ENCODE results near the gene TEAD3.
A peak's percentile ranks its signal among the peaks of the same experiment; 100 is the strongest.
"Not testable (repeated sequence)": the region's sequence is repeated elsewhere in the genome, so short reads cannot be mapped to it uniquely, and the experiment has no call there.

The TEAD3 gene

DNA sequence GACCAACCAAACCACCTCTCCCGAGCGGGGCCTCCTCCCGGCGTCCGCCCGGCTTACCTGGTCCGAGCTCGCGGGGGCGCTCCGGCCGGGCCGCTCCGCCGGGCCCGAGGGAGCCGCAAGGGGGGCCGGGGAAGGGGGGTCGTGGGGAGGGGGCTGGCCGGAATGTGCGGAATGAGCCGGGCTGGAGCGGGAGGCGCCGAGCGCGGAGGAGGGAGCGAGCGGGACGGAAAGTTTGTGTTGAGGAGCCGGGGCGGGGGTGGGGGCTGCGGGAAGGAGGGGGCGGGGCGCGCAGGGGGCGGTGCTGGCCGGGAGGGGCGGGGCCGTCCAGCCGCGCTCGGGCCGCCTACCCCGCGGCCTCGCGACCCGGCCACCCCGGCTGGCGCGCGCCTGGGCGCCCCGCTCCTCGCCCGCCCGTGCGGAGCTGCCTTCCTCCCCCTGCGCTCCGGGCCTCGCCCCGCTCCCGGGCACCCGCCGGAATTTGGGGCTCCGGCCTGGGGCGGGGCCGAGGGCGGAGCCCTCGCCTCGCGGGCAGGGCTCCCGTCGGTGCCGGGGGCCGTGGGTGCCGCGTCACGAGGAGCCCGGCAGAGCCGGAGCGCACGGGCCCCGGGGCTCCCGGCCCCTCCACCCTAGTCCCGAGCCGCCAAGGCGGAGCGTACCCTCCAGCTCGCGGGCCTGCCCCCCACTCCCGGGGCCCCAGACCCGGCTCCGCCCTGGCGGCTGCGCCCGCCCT is at the start of gene TEAD3:
Gene TEAD3, minus strand, starts transcription at position 239 of the 730 bp plus-strand sequence.
- no peak for DNase-seq

DNA sequence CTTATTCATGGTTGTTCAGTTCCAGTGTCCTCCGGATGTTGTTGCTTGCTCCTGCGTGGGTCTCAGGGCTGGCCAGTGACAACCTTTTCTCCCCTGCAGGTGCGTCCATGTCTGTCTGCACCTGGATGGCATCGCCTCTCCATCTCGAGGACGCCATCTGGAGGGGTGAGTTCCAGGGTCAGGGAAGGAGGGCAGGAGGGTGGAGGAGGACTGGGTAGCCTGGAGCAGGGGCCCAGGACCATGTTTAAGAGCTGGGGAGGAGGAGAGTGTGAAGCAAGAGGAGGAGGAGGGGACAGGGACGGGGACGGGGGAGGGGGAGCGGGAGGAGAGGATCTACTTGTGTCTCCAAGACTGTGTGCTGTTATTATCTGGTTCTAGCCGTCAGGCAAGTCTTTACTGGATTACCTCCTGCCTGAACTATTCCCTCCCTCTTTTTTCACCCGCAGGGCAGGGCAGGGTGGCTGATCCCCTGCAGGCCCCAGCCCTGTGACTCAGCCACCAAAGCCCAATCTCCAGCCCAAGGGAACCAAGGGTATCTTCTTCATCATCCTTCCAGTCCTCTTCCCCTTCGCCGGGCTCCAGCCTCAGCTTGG is 48.0 kb upstream of the TEAD3 start:
- DNase-seq = no peak

- no peak for DNase-seq
Observed at GRCh38 chr6:35543459-35544193, 46.7 kb upstream of the TEAD3 start.

GRCh38 chr6:35541836-35542235 is 45.0 kb upstream of the TEAD3 start:
- DNase-seq = no peak

DNA sequence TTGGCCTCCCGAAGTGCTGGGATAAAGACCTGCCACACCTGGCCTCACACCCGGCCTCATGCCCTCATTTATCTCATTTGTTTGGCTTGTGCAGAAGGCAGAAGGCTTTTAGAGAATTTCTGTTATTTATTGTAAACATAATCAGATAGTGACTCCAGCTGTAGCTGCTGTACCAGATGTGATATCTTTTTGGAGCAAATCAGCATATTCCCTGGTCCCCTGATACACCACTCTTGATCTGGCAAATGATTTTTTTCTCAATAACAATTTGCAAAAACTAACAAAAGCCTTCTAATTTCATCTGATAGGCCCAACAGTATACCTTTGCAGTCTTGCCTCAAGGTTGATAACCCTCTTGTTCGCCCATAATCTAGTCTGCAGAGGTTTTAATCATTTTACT is 42.3 kb upstream of the TEAD3 start:
- no peak for DNase-seq

GRCh38 chr6:35535847-35536246 is 39.0 kb upstream of the TEAD3 start:
- DNase-seq = not testable (repeated sequence)

DNA sequence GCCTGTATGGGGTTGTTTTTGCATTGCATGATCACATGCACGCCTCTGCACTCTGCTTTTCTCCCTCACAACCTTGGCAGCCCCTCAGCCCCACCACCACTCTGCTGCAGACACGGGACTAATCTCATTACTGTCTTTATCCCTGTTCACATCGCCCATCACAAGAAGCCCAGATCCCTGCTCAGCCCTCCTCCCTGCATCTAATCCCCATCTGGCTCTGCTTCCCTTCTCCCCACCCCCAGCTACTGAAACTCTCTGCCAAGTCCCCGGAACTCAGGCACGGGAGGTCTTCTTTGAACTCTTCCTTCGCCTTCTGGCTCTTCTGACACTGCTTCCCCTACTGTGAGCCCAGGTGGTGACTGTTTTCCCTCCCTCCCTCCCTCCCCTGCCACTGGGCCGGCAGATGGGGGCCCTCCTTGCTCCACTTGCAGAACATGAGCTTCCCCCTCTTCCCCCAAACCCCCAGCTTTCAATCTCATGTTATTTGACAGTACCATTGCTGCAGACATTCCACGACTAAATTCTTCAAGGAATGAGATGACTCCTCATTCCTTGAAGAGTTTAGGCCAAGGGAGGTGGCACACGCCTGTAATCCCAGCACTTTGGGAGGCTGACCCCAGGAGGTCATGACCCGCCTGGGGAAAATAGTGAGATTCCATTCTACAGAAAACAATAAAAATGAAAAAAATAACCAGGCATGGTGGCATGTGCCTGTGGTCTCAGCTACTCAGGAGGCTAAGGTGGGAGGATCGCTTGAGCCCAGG is 37.7 kb upstream of the TEAD3 start:
- DNase-seq = no peak

- no peak for DNase-seq
Observed at GRCh38 chr6:35533981-35534380, 37.1 kb upstream of the TEAD3 start.

GRCh38 chr6:35532126-35532525 is 35.2 kb upstream of the TEAD3 start:
- DNase-seq = no peak

GRCh38 chr6:35524380-35525020 is 27.6 kb upstream of the TEAD3 start:
- DNase-seq = no peak

- DNase-seq = peak; percentile 26
Observed at GRCh38 chr6:35522660-35523658, 26.1 kb upstream of the TEAD3 start.

DNA sequence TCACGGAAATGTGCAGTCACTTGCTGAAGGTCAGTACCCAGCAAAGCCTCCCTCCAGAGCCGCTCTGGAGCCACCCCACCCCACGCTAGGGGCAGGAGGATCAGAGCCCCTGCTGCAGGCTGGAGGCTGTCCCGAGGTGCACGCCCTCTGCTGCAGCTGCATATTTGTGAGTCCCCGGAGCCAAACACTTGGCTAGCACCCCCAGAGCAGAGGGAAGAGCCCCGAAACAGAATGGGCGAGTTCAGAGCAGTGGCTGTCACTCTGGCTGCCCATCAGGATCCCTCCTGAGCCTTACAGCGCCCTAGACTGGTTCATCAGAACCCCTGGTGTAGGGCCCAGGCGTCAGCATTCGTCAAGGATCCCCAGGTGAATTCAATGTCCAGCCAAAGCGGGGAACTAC is 25.3 kb upstream of the TEAD3 start:
- no peak for DNase-seq

DNA sequence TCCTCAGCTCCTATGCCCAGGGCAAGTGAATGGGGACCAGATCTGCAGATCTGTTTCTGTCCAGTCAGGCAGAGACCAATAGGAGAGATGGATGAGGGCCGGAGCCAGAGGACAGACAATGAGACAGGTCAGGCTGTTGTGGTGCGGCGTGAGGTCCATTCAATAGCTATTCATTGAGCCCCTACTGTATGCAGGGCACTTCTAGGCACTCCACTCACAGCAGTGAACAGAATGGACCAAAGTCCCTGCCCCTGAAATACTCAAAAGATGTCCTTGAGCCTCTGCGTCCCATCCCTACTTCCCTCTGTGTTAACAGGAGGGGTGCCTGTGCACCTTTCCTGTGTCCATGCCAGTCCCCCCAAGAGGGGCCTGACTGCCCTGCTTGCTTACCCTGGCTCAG is 24.4 kb upstream of the TEAD3 start:
- DNase-seq = no peak

DNA sequence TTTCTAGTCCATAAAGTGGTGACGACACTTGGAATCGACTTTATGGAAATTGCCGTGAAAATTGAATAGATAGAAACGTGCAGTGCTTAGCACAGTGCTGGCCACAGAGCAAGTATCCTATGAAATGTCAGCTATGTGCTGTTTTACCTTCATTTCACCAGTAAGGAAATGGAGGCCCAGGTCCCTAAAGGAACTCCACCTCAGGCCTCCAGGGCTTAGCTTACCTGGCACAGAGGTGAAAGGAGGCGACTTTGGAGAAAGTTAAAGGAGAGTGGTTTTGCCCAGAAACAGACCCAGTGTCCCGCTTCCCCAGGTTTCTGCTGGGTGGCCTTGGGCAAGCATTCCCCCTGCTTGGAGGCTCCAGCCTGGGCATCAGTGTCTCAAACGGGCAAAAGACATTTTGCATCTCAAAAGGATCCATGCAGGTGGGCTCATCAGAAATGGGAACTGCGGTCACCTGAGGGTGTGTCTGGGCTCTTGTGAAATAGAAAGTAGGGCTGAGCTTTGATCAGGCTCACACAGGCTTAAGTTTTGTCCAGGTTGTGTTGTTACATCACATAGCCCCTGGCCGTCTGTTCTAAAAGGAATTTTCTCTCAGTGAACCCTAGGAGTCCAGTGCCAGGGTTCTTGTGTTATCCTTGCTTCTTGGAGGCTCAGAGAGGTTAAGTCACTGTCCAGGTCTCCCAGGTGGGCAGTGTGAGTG is 22.6 kb upstream of the TEAD3 start:
- DNase-seq = no peak

DNA sequence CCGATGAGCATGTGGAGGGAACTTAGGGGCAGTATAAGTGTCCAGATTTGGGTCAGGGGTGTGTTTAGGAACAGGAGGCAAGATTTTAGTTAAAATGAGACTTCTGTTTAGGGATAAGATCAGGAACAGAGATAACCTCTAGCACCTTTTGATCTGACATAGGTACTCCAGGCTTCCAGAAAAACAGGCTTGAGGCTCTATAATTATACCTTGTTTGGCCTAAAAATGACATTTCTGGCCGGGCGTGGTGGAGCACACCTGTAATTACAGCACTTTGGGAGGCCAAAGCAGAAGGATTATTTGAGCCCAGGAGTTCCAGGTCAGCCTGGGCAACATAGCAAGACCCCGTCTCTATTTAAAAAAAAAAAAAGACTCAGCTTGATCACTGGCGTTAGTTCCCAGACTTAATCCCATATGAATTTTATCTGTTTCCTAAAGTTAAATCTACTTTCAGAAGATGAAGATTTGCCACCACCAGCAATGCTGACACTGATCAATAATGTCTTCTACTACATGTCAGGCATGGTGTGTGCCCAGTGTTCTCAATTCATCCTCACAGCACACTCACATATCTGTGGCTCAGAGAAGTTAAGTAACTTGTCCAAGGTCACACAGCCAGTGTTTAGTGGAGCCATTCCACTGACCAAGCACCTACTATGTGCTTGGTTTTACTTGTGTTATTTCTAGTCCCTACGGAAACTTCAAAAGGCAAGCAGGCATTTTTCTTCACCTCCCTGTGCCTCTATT is 21.9 kb upstream of the TEAD3 start:
- DNase-seq = no peak

- not testable (repeated sequence) for DNase-seq
Observed at GRCh38 chr6:35517978-35518377, 21.1 kb upstream of the TEAD3 start.

- DNase-seq = no peak
Observed at GRCh38 chr6:35516712-35517111, 19.8 kb upstream of the TEAD3 start.

GRCh38 chr6:35515939-35516338 is 19.1 kb upstream of the TEAD3 start:
- not testable (repeated sequence) for DNase-seq

- DNase-seq = no peak
Observed at GRCh38 chr6:35514587-35514986, 17.7 kb upstream of the TEAD3 start.

GRCh38 chr6:35512740-35513139 is 15.9 kb upstream of the TEAD3 start, which contains the start of gene TULP1:
TSS of gene TULP1 (minus strand) at chr6:35512896. CDS start at chr6:35512858, 38 bp downstream.
- no peak for DNase-seq
